ENCODE measurements around the gene AMFR. TPM values are rescaled to one million over a fixed set of nuclear protein-coding genes. Genes with fewer than 3 reads are reported as not detected.

Gene AMFR
- total and polyA plus RNA-seq, 2 of the 13 experiments (the other 11 are each of a cell fraction or from before 2014, with no cell fraction given) = 52.9 to 108 TPM

DNA sequence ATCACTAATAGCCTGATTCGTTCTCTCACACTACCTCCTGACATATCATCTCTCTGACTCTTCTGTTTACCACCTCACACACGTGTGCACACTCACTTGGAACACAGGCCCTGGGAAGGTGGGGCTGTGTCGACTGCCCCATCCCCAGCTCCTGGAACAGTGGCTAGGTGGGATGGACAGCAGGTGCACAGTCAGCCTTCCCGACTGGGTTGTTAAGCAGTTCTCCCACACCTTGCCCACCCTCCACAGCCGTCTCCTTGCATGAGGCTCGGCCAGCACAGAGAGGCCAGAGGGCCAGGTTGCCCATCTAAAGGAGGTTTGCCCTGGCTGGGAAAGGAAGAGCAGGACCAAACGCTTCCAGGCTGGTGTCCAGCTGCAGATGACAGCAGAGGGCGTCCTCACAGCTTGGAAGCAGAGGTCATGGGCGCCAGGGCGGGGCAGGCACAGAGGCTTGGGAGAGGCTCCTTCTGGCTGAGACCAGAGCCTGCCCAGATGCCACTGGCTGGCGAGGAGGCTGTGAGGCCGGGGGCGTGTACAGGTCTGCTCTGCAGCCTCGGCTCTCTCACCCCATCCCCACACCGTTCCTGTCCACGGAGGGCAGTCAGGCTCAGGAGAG is 92.8 kb downstream of the AMFR start (continued):
- TF ChIP-seq, protein P1, sequence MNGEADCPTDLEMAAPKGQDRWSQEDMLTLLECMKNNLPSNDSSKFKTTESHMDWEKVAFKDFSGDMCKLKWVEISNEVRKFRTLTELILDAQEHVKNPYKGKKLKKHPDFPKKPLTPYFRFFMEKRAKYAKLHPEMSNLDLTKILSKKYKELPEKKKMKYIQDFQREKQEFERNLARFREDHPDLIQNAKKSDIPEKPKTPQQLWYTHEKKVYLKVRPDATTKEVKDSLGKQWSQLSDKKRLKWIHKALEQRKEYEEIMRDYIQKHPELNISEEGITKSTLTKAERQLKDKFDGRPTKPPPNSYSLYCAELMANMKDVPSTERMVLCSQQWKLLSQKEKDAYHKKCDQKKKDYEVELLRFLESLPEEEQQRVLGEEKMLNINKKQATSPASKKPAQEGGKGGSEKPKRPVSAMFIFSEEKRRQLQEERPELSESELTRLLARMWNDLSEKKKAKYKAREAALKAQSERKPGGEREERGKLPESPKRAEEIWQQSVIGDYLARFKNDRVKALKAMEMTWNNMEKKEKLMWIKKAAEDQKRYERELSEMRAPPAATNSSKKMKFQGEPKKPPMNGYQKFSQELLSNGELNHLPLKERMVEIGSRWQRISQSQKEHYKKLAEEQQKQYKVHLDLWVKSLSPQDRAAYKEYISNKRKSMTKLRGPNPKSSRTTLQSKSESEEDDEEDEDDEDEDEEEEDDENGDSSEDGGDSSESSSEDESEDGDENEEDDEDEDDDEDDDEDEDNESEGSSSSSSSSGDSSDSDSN (CRISPR knock-in tag; IDR thresholded peaks at IDR 0.05) = peak; percentile 61
- TF ChIP-seq ZNF333 (CRISPR knock-in tag; IDR thresholded peaks at IDR 0.05; ENCODE audit: borderline replicate concordance) = no peak
- TF ChIP-seq ZSCAN20 (CRISPR knock-in tag; IDR thresholded peaks at IDR 0.05; ENCODE audit: borderline replicate concordance) = no peak
- TF ChIP-seq, protein P2, sequence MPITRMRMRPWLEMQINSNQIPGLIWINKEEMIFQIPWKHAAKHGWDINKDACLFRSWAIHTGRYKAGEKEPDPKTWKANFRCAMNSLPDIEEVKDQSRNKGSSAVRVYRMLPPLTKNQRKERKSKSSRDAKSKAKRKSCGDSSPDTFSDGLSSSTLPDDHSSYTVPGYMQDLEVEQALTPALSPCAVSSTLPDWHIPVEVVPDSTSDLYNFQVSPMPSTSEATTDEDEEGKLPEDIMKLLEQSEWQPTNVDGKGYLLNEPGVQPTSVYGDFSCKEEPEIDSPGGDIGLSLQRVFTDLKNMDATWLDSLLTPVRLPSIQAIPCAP (CRISPR knock-in tag; IDR thresholded peaks at IDR 0.05; ENCODE audit: low read depth) = no peak
- TF ChIP-seq, protein P3, sequence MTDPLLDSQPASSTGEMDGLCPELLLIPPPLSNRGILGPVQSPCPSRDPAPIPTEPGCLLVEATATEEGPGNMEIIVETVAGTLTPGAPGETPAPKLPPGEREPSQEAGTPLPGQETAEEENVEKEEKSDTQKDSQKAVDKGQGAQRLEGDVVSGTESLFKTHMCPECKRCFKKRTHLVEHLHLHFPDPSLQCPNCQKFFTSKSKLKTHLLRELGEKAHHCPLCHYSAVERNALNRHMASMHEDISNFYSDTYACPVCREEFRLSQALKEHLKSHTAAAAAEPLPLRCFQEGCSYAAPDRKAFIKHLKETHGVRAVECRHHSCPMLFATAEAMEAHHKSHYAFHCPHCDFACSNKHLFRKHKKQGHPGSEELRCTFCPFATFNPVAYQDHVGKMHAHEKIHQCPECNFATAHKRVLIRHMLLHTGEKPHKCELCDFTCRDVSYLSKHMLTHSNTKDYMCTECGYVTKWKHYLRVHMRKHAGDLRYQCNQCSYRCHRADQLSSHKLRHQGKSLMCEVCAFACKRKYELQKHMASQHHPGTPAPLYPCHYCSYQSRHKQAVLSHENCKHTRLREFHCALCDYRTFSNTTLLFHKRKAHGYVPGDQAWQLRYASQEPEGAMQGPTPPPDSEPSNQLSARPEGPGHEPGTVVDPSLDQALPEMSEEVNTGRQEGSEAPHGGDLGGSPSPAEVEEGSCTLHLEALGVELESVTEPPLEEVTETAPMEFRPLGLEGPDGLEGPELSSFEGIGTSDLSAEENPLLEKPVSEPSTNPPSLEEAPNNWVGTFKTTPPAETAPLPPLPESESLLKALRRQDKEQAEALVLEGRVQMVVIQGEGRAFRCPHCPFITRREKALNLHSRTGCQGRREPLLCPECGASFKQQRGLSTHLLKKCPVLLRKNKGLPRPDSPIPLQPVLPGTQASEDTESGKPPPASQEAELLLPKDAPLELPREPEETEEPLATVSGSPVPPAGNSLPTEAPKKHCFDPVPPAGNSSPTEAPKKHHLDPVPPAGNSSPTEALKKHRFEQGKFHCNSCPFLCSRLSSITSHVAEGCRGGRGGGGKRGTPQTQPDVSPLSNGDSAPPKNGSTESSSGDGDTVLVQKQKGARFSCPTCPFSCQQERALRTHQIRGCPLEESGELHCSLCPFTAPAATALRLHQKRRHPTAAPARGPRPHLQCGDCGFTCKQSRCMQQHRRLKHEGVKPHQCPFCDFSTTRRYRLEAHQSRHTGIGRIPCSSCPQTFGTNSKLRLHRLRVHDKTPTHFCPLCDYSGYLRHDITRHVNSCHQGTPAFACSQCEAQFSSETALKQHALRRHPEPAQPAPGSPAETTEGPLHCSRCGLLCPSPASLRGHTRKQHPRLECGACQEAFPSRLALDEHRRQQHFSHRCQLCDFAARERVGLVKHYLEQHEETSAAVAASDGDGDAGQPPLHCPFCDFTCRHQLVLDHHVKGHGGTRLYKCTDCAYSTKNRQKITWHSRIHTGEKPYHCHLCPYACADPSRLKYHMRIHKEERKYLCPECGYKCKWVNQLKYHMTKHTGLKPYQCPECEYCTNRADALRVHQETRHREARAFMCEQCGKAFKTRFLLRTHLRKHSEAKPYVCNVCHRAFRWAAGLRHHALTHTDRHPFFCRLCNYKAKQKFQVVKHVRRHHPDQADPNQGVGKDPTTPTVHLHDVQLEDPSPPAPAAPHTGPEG (CRISPR knock-in tag; IDR thresholded peaks at IDR 0.05) = no peak
- TF ChIP-seq SP1 (IDR thresholded peaks at IDR 0.05) = no peak
- TF ChIP-seq SP1 (CRISPR knock-in tag; IDR thresholded peaks at IDR 0.05) = peak; percentile 55; the same call in 1 of the 2 replicates
- TF ChIP-seq, protein P4, sequence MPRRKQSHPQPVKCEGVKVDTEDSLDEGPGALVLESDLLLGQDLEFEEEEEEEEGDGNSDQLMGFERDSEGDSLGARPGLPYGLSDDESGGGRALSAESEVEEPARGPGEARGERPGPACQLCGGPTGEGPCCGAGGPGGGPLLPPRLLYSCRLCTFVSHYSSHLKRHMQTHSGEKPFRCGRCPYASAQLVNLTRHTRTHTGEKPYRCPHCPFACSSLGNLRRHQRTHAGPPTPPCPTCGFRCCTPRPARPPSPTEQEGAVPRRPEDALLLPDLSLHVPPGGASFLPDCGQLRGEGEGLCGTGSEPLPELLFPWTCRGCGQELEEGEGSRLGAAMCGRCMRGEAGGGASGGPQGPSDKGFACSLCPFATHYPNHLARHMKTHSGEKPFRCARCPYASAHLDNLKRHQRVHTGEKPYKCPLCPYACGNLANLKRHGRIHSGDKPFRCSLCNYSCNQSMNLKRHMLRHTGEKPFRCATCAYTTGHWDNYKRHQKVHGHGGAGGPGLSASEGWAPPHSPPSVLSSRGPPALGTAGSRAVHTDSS (CRISPR knock-in tag; conservative IDR thresholded peaks at IDR 0.05) = no peak
- no peak for TF ChIP-seq EEA1 (CRISPR knock-in tag; IDR thresholded peaks at IDR 0.05; ENCODE audit: borderline replicate concordance)
- no peak for TF ChIP-seq FLYWCH1 (CRISPR knock-in tag; IDR thresholded peaks at IDR 0.05)
- no peak for TF ChIP-seq ZNF550 (CRISPR knock-in tag; IDR thresholded peaks at IDR 0.05; ENCODE audit: borderline replicate concordance)
- no peak for TF ChIP-seq ZKSCAN1 (IDR thresholded peaks at IDR 0.05; ENCODE audit: low read length)
- no peak for TF ChIP-seq SMYD3 (CRISPR knock-in tag; IDR thresholded peaks at IDR 0.05)
- TF ChIP-seq, protein P5, sequence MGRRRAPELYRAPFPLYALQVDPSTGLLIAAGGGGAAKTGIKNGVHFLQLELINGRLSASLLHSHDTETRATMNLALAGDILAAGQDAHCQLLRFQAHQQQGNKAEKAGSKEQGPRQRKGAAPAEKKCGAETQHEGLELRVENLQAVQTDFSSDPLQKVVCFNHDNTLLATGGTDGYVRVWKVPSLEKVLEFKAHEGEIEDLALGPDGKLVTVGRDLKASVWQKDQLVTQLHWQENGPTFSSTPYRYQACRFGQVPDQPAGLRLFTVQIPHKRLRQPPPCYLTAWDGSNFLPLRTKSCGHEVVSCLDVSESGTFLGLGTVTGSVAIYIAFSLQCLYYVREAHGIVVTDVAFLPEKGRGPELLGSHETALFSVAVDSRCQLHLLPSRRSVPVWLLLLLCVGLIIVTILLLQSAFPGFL (CRISPR knock-in tag; IDR thresholded peaks at IDR 0.05) = no peak
